Activated CD8-positive, alpha-beta memory T cell treated with anti-CD3 and anti-CD28 coated beads, Interleukin-2, amount 50 U/mL, for 24 hours (primary cell): ENCODE results near the gene ZNF418.
"Not testable (repeated sequence)": the region's sequence is repeated elsewhere in the genome, so short reads cannot be mapped to it uniquely, and the experiment has no call there.

ENCODE experiments used
- DNase-seq: peaks from one replicate; pipeline ENCODE4 v3.0.0-alpha.2; 2020; ENCODE audit errors: extremely low read depth

ZNF418 gene

GRCh38 chr19:57888560-57889231, 46.5 kb downstream of the ZNF418 start, which contains the start of gene ZNF814:
Gene ZNF814 (minus strand): TSS chr19:57889037. CDS start chr19:57888802, 235 bp downstream.
- peak; percentile 70 for DNase-seq

- no peak for DNase-seq
These were observed 47.1 kb downstream of the ZNF418 start for GRCh38 chr19:57888107-57888559.

- no peak for DNase-seq
These were observed 47.8 kb downstream of the ZNF418 start for GRCh38 chr19:57887195-57887941.

- no peak for DNase-seq
These were observed 49.2 kb downstream of the ZNF418 start for GRCh38 chr19:57886046-57886445.

- not testable (repeated sequence) for DNase-seq
These were observed 61.1 kb downstream of the ZNF418 start for GRCh38 chr19:57873883-57874799.

- no peak for DNase-seq
These were observed 62.8 kb downstream of the ZNF418 start for GRCh38 chr19:57872450-57872849.
